Retinal pigment epithelial cell (primary cell): ENCODE data around the gene ACY1.

Source experiments
- DNase-seq: peaks from one replicate; pipeline ENCODE4 v3.0.0-alpha.2; 2010; ENCODE audit warnings: low read depth
- H3K4me3 ChIP-seq: 2 replicates; pipeline ENCODE4 v1.5.1; 2011; ENCODE audit warnings: mild to moderate bottlenecking, low read length, control low read depth, moderate library complexity
- TF ChIP-seq, protein P1 (sequence below): conservative IDR thresholded peaks from 2 replicates; pipeline ENCODE4 v1.5.1; 2011; ENCODE audit warnings: low read depth, low read length, control low read depth, inconsistent platforms

Gene ACY1

DNA sequence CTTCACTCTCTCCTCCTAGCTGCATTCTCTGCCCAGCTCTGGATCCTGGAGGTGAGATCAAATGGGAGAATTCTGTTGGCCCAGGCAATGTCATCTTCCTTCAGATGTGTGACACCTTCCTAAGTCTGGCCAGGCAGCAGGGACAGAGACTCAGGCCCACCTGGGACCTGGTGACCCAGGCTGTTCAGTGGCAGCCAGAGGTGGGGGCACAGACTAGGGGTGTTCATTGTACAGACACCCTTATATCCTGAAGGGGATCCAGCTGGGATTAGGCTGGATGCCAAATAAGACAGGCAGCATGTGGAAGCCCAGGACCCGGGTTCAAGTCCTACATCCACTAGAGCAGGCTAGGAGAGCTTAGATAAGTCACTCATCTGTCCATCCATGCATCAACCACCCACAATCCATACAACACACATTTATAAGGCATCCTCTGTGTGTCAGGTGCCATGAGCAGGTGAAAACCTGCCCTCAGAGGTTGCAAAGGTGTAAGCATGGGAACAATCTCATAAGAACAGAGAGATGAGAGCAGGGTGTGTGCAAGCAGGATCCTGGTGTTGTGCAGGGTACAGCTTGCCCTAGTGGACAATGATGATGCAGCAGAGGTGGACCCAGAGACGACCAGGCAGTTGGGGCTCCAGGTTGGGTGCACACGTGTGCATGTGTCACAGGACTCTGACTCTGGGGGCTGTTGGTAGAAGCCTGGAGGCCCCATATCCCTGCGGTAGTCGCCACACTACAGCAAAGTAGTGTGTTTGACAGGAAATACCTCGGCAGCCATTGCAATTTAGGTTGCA is 30.7 kb downstream of the ACY1 start:
- no peak for DNase-seq
- TF ChIP-seq, protein P1, sequence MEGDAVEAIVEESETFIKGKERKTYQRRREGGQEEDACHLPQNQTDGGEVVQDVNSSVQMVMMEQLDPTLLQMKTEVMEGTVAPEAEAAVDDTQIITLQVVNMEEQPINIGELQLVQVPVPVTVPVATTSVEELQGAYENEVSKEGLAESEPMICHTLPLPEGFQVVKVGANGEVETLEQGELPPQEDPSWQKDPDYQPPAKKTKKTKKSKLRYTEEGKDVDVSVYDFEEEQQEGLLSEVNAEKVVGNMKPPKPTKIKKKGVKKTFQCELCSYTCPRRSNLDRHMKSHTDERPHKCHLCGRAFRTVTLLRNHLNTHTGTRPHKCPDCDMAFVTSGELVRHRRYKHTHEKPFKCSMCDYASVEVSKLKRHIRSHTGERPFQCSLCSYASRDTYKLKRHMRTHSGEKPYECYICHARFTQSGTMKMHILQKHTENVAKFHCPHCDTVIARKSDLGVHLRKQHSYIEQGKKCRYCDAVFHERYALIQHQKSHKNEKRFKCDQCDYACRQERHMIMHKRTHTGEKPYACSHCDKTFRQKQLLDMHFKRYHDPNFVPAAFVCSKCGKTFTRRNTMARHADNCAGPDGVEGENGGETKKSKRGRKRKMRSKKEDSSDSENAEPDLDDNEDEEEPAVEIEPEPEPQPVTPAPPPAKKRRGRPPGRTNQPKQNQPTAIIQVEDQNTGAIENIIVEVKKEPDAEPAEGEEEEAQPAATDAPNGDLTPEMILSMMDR: peak; percentile 4
- H3K4me3 ChIP-seq: no peak overlapping the region

DNA sequence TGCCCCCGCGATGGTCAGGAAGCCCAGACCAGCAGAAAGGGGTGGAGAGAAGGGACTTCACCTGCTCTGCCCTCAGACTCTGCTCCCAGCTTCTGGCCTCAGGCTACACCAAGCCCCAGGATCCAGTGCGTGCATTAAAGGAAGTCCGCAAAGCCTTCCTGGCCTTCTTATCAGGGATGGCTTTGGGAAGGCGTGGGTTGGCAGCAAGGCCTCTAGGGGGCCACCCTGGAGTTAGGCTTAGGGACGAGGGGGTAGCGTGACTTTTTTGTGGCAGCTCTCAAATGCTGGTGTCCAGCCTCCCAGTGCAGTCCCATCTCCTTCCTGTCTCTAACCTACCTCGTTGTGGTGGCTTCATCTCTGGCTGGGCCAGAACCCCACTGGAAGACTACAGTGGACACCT is 31.3 kb downstream of the ACY1 start:
- DNase-seq: no peak
- TF ChIP-seq, protein P1: peak; percentile 57
- H3K4me3 ChIP-seq: no peak overlapping the region

DNA sequence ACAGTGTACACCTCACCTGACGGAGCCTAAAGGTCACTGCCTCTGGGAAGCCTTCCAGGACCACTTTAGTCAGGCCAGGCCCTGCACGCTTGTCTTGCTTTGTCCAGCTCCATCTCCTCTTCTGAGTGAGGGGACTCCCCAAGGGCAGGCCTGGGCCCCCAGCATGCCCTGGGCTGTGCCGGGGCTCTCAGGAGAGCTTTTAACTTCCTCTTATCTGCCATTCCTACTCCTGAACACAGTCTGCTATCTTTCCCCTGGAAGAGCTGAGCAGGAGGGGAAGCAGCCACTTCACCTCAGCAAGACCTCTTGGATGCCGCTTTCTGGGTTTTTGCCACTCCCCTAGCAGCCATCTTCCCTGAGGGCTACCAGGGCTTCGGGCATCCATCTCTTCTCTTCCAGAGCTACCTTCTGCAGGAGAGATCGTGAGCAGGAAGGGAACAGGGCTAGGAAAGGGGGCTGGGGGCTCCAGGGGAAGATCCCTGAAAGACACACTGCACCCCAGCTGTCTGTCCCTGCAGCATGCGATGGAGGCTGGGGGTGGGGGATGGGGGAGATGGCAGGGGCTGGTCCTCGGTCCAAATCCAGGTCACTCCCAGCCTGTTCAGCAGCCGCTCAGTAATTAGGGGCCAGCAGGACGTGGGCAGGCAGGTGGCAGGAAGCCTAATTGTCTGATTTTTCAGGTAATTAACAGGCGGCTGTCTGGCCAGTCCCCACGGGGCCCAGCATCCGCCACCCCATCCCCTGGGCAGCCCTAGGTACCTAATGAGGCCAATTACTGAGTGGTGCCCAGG is 32.3 kb downstream of the ACY1 start:
- TF ChIP-seq, protein P1: no peak
- no peak overlapping the region for H3K4me3 ChIP-seq
- DNase-seq: no peak

DNA sequence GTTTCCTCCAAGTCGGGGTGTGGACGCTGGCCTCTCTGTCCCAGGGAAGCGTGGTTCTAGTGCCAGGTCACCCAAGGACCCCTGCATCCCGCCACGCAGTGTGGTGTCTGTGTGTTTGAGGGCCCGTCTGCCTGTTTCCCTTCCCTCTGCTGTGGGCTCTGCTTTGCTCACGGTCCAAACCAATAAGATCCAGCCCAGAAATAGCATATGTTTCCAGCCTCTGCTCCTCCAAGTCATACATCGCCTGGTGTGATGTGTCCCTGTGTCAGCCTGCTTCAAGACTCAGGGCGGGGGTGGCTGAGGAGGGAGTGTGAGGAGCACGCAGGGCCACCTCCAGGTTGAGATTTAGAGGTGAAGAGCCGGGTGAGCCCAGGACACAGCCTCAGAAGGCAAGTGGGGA is 34.3 kb downstream of the ACY1 start:
- DNase-seq: no peak
- TF ChIP-seq, protein P1: no peak
- no peak overlapping the region for H3K4me3 ChIP-seq

DNA sequence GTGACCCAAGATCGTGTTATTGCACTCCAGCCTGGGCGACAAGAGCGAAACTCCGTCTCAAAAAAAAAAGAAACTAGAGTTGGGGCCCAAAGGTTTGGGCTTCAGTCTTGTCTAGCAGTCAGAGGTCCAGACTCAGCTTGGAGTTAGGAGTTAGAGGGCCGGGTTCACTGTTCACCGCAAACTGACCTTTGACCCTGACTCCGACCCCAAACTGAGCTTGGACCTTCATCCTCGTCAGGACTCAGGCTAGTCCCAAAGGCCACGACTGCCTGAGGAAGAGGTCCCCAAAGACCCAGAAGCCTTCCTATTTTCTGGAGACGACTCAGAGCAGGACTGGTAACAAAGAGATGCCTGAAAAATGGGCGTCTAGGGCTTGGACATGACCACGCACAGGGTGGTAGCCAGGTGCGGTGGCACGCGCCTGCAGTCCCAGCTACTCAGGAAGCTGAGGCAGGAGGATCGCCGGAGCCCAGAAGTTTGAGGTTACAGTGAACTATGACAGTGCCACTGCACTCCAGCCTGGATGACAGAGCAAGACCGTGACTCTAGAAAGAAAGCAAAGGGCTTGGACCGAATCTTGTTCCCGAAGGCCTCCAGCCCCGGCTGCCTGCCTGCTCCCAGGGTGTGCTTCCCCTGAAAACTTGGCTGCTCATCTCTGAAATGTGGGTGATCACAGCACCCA is 35.1 kb downstream of the ACY1 start:
- no peak for DNase-seq
- no peak overlapping the region for H3K4me3 ChIP-seq
- TF ChIP-seq, protein P1: no peak

DNA sequence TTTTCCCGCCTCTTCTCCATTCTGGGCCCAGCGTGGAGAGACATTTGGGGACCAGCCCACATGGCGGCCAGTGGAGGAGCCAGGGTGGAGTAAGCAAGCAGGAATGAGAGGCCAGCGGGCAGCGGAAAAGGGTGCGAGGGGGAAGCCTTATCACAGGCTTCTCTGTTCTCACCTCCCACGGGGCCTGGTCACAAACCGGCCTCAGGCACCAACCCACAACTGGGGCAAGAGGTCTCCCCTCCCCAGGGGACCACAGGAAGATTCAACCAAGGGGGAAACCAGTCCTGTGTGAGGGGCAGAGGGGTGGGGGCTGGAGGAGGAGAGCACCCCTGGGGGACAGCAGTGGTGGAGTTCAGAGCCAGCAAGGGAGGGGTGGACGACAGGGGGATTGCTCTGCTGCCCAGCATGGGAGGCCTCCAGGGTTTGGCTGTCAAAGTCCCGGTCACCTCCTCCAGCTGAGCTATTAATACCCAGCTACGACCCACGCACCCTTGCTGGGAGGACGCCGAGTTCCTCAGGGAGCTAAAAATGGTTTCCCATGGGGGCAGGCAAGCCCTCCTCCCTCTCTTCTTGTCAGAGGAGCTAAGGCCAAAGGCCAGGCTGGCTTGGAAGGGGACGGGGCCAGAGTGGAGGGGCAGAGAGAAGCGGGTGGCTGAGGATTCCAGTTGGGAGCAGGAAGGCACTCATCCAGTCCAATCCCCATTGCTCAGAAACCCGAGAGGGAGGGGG is 36.2 kb downstream of the ACY1 start:
- TF ChIP-seq, protein P1: no peak
- no peak overlapping the region for H3K4me3 ChIP-seq
- no peak for DNase-seq
